Upper lobe of left lung (tissue), 4 donors: ENCODE data around the gene BCAT1.

Source experiments
- CTCF ChIP-seq, 6 experiments: fragments of 450-650 bp in 4 of 6; fragments of 200-600 bp in 2 of 6; sonication (generic) in 2 of 6; IDR thresholded peaks; one replicate each; pipeline ENCODE4 v1.5.1; 2016 to 2019; ENCODE audit warnings: antibody characterized with exemption in 6 of 6
- EP300 ChIP-seq, 4 donors: sonication (generic); formaldehyde crosslinking; IDR thresholded peaks; one replicate each; pipeline ENCODE4 v1.5.1; 2017; ENCODE audit warnings: antibody characterized with exemption in 4 of 4, control low read depth in 2 of 4
- POLR2A ChIP-seq, 4 donors: fragments of 450-650 bp; IDR thresholded peaks; one replicate each; pipeline ENCODE4 v1.5.1; 2016 to 2017; ENCODE audit warnings: antibody characterized with exemption in 4 of 4, mild to moderate bottlenecking in 2 of 4
- POLR2AphosphoS5 ChIP-seq, 2 donors: sonication (generic); formaldehyde crosslinking; IDR thresholded peaks; one replicate each; pipeline ENCODE4 v1.5.1; 2017; ENCODE audit warnings: antibody characterized with exemption in 2 of 2

- TF ChIP-seq CTCF (IDR thresholded peaks at IDR 0.05): no peak
- TF ChIP-seq POLR2A (IDR thresholded peaks at IDR 0.05): no peak
- TF ChIP-seq EP300 (IDR thresholded peaks at IDR 0.05): no peak
- TF ChIP-seq POLR2AphosphoS5 (IDR thresholded peaks at IDR 0.05): no peak
These were observed 108.7 kb downstream of the BCAT1 start for GRCh38 chr12:24840046-24840800.
